ENCODE data around the gene ZNF778.

Gene ZNF778

DNA sequence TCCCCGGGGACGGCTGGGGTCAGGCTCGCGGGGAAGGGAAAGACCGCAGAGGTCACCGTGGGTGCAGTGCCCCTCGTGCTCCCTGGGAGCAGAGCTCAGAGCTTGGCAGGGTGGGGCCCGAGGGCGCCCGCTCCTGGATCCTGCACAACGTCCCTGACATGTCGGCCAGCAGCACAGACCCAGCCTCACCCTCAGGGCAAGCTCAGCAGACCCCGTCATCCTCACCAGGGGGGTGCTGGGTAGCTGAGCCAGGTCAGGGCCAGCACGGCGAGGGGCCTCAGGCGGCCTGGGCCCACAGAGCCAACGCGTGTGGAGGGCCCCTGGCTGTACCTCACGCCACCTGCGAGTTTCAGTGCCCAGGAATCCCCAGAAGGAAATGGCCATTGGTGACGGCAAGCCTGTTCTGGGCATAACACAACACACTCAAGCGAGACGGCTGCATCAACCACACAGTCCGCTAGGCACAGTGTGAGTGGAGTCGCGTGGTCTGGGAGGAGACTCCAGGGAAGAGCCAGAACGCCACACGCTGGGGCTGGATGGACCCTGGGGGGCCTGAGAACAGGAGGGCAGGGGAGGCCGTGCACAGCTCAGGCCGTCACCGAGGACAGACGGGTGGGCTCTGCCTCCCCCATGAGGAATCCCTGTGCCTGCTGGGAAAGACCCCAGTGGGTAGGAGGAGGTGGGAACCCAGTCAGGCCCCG, 60.3 kb downstream of the ZNF778 start:
- DNase-seq (ENCODE audit: low spot score) = no peak

DNA sequence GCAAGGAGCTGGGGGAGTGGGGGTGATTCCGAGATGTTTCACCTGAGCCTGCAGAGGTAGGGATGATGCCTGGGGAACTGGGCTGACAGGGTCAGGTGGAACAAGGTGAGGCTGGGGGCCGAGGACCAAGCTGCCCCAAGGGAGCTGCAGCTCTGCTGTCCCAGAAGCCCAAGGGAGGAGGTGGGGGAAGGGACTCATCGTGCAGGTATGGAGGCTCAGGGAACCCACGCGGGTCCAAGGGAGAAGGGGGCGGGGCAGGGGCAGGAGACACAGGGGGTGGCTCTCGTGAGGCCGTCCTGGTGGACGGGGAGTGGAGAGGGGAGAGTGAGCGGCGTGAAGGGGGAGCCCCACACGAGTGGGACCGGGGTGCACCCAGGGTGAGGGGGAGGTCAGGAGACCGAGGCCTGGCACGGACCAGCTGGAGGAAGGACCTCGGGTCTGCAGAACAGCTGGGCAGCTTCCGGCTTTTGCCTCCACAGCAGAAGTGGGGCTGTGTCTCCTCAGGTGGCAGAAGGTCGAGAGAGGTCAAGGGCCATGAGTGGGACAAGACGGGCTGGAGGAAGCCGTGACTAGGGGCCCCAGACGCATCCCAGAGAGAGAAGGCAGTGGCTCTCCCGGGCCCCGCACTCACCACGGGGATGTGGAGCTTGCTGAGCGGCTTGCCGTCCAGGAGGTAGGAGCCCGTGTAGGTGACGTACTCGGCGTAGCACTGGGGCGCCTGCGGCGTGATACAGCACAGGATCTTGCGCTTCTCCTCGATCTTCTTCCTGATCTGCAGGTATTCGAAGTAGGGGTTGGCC, 61.1 kb downstream of the ZNF778 start:
- no peak for DNase-seq (ENCODE audit: low spot score)

DNA sequence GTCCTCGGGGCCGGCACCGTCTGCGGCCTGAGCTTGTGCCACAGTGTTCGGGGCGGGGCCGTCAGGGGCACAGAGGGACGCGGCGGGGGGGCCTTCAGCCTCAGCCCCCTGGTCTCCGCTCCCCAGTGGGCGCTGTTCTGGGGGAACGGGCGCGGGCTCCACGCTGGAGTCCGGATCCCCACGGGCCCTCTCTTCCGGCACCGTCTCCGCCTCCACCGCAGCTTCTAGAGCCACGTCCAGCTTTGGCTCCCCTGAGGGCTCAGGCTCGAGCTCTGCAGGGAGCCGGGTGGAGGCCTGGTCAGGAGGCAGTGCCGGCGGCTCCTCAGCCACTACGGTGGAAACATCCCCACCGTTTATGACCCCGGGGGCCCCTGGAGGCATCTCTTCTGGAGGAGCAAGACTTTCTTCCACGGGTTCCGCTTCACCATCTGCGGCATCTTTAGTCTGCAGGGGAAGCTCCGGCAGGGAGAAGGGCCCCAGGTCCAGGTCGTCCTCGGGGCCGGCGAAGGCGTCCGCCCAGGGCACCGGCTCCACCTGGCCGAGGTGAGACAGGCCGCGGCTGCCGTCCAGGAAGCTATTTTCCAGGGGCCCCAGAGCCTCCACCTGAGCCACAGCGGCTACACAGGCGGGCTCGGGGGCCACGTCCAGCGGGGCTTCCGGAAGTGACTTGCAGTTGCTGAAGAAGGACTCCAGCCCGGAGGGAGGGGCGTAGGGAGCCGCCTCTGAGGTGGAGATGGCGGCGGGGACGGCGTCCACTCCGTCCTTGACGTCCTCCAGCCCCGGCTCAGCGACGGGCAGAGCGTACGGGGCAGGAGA, 62.4 kb downstream of the ZNF778 start:
- no peak for DNase-seq (ENCODE audit: low spot score)

DNA sequence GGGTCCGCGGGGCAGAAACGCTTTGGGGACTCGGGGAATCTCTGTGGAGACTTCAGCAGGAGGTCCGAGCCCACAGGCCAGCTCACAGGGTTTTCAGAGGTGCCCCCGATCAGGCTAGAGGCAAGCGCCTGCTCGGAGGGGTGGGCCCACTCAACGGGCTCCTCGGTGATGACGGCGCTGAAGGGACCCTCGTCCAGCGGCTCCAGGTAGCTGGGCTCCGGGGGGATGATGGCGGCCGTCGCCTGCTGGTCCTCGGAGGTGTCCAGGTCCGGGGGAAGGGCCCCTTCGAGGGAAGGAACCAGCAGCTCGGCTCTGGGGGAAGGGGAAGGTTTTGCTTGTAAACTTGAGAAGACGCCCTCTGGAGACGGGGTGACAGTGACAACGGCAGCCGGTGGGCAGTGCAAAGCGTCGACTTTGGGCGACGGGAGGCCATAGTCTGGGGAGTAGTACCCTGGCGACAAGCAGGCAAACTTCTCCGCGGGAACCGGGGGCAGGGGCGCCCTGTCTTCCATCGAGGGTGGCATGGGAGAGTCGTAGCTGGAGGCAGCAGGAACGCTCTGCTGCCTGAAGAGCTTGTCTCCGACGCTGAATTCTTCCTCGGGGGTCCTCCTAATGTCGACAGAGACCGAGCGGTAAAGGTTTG, 63.2 kb downstream of the ZNF778 start:
- no peak for DNase-seq (ENCODE audit: low spot score)

DNA sequence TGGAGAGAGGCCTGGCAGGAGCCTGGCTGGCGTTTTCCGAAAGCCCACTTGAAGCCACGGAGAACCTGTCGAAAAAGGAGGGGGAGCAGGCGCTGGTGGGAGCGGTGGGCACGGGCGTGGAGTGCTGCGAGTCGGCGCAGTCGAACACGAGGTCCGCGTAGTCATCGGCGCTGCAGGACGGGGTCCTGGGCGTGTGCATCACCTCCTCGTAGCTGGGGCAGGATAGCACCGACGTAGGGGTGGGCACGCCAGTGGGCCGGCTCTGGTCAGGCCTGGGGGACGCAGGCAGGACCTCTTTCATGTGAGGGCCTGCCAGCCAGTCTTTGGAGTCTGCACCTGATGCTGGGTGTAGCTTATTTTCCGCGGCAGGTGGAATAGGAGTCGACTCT, 63.7 kb downstream of the ZNF778 start:
- no peak for DNase-seq (ENCODE audit: low spot score)

DNA sequence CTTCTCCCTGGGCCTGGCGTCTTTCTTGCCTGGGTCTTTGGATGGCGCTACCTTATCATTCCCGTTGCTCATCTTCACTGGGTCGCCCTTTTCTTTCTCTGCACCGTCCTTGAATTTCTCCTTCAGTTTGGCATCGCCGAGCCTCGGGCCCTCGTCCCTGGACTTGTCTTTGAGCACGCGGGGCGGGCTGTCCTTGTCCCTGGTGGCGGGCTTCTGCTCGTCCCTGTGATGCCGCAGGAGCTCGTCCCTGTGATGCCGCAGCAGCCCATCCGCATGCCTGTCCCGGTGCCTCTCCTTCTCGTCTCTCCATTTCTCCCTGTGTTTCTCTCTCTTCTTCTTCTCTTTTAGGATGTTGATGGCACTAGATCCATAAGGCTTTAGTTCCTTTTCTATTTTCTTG, 64.3 kb downstream of the ZNF778 start:
- DNase-seq (ENCODE audit: low spot score) = no peak

DNA sequence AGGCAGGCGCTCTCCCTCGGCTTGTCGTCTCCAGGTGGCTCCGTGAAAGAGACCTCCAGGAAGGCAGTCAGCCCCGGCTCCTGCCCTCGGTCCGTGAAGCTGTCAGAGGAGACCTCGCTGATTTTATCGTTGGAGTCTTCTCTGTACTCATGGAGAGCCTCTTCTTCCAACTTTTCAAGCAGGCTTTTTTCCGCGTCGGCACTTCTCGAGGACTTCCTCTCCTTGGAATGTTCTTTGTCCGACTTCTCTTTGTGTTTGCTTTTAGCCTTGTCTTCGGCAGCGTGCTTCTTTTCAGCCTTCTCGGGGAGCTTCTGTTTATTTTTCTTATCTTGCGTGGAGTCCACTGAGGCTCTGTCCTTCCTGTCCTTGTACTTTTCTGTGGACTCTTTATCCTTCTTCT, 65.0 kb downstream of the ZNF778 start:
- DNase-seq (ENCODE audit: low spot score) = no peak

DNA sequence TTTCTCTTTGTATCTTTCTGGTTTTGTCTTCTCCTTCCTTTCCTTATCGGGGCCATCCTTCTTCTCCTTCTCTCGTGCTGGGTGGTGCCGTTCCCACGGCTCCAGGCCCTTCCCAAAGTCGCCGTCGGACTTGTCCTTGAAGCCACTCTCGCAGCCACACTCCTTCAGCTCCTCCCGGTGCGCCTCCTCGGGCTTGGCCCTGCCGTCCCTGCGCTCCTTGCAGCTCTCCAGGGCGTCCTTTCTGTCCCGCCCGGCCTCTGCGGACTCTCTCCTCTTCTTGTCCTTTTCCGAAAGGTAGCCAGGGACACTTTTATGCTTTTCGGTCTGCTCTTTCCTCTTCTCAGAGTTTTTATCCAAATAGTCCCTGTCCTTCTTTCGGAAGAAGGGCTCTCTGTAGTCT, 65.9 kb downstream of the ZNF778 start:
- DNase-seq (ENCODE audit: low spot score) = no peak

DNA sequence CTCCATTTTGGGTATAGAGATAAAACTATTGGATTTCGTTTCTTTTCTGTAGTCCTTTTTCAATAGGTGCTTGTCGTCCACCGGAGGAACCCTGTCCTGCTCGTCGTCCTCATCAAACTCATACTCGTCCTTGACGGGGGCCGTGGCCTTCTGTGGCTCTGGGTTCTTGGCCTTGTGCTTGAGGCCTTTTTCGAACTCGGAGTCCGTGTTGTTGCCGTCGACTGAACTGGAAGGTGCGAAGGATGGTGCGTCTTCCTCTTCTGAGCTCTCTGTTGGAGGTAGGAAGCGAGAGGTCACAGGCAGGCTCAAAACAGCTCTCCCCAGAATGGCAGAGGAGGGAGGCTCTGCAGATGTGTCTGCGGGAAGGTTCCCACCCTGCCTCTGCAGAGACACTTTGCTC, 67.9 kb downstream of the ZNF778 start:
- DNase-seq (ENCODE audit: low spot score) = no peak

DNA sequence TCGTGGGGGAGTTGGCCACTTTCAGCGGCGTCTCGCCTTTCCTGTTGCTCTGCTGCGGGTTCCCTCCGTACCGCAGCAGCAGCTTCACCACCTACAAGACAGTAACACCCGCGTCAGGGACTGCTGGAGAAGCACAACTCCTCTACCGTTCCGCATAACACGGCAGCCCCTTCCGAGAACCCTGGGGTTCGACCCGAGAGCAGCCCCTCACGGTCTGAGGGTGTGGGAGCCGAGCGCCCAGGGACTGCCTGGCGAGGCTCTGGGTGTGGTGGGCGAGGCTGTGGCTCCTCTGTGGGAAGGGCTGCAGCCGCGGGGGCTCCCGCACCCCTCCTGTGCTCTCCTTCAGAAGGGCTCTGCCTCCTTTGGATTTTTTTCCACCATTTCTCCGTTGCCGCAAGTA, 68.6 kb downstream of the ZNF778 start:
- DNase-seq (ENCODE audit: low spot score) = no peak
